Activated CD8-positive, alpha-beta memory T cell treated with anti-CD3 and anti-CD28 coated beads for 24 hours (primary cell): ENCODE results near the gene UGT1A8.
"Not testable (repeated sequence)": the region's sequence is repeated elsewhere in the genome, so short reads cannot be mapped to it uniquely, and the experiment has no call there.

ENCODE experiments used
- DNase-seq: peaks from one replicate; pipeline ENCODE4 v3.0.0-alpha.2; 2020

Gene UGT1A8

GRCh38 chr2:233617476-233617875 lies at the start of gene UGT1A8:
TSS of gene UGT1A8 (plus strand) at chr2:233617633. CDS start at chr2:233617708, 75 bp downstream.
- DNase-seq = not testable (repeated sequence)

GRCh38 chr2:233571001-233571400 lies 46.4 kb upstream of the UGT1A8 start:
- no peak for DNase-seq

DNA sequence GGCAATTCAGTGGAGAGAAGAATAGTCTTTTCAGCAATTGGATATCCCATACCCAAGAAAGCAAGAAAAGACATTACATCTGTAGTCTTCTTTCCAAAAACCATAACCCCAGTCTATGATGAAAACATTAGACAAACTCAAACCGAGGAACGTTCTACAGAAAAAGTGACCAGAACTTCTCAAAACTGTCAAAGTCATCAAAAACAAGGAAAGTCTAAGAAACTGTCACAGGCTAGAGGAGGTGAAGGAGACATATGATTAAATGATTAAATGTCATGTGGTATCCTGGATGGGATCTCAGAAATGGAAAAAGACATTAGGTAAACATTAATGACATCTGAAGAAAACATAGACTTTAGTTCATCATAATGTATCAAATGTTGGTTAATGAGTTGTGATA lies 46.0 kb upstream of the UGT1A8 start:
- no peak for DNase-seq

GRCh38 chr2:233572468-233572867 lies 45.0 kb upstream of the UGT1A8 start:
- DNase-seq = no peak

- not testable (repeated sequence) for DNase-seq
Observed at GRCh38 chr2:233577341-233577740, 40.1 kb upstream of the UGT1A8 start.

DNA sequence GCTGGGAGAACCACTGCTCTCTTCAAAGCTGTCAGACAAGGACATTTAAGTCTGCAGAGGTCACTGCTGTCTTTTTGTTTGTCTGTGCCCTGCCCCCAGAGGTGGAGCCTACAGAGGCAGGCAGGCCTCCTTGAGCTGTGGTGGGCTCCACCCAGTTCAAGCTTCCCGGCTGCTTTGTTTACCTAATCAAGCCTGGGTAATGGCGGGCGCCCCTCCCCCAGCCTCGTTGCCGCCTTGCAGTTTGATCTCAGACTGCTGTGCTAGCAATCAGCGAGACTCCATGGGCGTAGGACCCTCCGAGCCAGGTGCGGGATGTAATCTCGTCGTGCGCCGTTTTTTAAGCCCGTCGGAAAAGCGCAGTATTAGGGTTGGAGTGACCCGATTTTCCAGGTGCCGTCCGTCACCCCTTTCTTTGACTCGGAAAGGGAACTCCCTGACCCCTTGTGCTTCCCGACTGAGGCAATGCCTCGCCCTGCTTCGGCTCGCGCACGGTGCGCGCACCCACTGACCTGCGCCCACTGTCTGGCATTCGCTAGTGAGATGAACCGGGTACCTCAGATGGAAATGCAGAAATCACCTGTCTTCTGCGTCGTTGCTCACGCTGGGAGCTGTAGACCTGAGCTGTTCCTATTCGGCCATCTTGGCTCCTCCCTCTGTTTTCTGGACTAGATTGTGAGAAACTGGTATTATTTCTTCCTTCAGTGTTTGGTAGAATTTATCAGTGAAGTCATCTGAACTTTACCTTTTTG lies 34.0 kb upstream of the UGT1A8 start:
- DNase-seq = not testable (repeated sequence)

DNA sequence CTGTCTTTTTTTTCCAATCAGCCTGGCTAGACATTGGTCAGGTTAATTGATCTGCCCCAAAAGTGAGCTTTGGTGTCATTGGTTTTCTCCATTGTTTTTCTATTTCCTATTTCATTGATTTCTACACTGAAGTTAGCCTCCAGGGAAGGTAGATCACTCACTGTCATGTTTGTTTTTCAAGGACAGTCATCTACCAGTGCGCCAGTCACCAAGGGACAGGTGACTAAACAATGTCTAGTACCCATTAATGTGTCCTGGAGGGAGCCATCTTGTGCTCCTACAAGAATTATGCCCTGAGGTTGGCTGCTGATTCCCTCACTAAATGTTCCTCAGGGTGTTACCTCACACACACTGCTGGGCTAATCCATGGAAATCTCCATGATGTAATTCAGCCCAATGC lies 33.2 kb upstream of the UGT1A8 start:
- DNase-seq = no peak

GRCh38 chr2:233588400-233588799 lies 29.0 kb upstream of the UGT1A8 start:
- DNase-seq = no peak

DNA sequence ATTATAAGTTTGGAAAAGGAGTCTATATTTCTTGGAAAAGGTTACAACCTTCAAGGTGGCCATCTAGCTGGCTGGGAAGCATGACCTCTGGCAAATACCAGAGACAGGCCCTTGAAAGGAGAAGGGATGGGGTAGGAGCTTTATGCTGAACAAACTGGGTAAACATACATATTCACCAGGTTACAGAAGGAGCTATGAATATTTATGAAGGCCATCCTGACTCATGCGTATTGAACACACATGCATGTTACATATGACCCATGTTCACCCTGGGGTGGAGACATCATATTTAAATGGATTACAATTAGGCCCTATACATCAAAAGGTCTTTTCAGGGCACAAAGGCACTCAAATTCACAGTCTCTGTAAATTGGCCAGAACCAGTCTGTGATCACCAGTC lies 24.7 kb upstream of the UGT1A8 start:
- not testable (repeated sequence) for DNase-seq

DNA sequence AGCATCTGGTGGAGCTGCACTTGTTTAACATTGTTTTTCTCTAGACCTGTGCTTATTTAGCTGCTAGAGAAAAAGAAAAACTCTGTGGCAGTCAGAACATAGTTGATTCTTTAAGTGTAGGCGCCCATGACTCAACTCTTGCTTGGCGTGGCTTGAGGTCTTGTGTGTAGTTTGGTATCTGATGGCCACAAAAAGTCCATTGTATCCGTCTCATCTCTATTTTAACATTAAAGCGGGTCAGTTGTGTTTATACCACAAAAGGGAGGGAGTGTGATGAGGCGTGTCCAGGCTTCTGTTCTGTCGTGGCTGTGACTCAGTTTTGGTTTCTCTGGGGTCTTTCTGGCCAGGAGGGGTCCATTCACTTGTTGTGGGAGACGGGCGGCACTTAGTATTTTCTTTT lies 24.2 kb upstream of the UGT1A8 start:
- no peak for DNase-seq

DNA sequence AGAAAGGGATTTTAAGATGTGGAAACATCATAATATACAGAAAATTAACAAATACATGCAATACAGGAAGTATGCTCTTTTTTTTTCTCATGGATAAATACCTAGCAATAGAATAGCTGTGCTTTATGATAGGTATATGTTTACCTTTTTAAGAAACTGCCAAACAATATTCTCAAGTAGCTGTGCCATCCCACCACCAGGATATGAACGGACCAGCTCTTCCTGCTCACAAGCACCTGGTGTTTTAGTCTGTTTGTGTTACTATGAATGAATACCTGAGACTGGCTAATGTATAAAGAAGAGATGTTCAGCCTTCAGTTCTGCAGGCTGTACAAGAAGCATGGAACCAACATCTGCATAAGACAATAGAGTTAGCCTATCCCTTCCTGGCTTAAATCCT lies 19.9 kb upstream of the UGT1A8 start:
- DNase-seq = no peak

DNA sequence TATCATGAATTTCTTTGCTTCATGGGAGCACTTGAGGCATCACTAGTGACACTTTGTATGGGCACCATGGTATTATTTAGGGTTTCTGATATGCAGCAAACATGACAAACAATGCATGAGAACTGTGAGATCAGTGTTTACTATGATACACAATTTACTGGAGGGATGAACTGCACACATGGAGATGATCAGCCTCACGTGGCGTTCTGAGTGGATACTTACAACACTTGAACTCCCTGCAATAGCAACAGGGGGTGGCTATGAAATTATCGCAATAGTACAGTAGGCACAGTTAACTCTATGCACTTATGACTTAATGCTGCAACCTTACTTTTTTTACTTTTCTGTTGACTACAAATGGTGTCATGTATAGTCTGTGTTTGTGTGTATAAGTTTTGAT lies 18.5 kb upstream of the UGT1A8 start:
- DNase-seq = no peak

GRCh38 chr2:233600386-233600785 lies 17.0 kb upstream of the UGT1A8 start:
- DNase-seq = no peak

DNA sequence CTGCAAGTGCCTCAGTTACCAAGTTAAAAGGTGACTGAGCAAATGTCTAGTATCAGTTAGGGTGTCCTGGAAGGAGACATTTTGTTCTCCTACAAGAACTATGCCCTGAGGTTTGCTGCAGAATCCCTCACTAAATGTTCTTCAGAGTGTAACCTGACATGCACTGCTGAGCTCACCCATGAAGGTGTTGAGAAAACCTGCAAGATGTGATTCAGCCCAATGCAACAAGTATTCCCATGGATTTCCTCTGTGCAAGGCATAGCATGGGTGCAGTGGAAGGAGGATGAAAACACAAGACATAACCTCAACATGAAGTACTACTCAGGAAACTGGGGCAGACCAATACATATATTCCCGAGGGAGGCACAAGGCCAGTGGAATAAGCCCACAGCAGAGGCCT lies 15.4 kb upstream of the UGT1A8 start:
- DNase-seq = no peak

- DNase-seq = no peak
Observed at GRCh38 chr2:233603520-233603919, 13.9 kb upstream of the UGT1A8 start.

DNA sequence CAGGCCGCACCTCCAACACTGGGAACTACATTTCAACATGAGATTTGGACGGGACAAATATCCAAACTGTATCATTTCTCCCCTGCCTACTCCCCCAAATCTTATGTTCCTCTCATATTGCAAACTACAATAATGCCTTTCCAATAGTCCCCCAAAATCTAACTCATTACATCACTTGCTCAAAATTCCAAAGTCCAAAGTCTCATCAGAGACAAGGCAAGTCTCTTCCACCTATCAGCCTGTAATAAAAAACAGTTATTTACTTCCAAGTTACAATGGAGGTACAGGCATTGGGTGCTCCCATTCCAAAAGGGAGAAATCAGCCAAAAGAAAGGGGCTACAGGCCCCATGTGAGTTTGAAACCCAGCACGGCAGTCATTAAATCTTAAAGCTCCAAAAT lies 12.6 kb upstream of the UGT1A8 start:
- no peak for DNase-seq

DNA sequence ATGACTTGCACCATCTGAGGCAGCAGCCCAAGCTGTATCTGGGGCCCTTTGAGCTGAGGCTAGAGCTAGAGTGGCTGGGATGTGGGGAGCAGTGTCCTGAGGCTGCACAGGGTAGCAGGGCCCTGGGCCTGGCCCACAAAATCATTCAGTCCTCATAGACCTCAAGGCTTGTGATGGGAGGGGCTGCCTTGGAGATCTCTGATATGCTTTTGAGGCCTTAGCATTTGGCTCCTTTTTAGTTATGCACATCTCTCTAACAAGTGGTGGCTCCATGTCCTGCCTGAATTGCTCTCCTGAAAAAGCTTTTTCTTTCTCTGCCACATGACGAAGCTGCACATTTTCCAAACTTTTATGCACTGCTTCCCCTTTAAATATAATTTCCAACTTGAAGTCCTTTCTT lies 11.8 kb upstream of the UGT1A8 start:
- no peak for DNase-seq

DNA sequence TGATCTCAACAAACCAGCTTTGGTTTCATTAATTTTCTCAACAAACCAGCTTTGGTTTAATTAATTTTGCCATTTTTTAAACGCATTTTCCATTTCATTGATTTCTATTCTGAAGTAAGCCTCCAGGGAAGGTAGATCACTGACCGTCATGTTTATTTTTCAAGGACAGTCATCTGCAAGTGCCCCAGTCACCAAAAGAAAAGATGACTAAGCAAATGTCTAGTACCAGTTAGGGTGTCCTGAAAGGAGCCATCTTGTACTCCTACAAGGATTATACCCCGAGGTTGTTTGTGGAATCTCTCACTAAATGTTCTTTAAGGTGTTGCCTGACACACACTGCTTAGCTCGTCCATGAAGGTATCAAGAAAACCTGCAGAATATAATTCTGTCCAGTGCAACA lies 6.1 kb upstream of the UGT1A8 start:
- no peak for DNase-seq

DNA sequence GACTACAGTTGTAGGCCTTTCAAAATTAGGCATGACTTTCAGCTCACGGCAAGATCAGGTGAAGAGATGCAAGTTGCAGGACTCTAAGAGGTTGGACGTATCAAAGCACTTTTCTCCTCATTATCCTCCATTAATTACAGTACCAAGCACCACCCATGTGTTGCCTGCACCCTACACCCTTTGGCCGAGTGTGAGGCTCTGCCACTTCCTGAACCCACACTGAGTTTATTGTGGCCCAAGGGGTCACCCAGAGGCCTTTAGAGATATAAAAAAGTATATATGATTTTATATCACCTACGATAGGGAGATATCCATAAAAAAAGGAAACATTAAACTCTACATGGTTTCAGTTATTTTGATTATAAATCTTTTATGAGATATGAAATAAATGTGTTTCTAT lies 2.8 kb downstream of the UGT1A8 start:
- no peak for DNase-seq

DNA sequence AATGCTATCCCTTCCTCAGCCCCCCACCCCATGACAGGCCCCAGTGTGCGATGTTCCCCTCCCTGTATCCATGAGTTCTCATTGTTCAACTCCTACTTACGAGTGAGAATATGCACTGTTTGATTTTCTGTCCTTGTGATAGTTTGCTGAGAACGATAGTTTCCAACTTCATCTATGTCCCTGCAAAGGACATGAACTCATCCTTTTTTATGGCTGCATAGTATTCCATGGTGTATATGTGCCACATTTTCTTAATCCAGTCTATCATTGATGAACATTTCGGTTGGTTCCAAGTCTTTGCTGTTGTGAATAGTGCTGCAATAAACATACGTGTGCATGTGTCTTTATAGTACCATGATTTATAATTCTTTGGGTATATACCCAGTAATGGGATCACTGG lies 4.4 kb downstream of the UGT1A8 start:
- not testable (repeated sequence) for DNase-seq

- DNase-seq = no peak
Observed at GRCh38 chr2:233627331-233628025, 10.0 kb downstream of the UGT1A8 start.

DNA sequence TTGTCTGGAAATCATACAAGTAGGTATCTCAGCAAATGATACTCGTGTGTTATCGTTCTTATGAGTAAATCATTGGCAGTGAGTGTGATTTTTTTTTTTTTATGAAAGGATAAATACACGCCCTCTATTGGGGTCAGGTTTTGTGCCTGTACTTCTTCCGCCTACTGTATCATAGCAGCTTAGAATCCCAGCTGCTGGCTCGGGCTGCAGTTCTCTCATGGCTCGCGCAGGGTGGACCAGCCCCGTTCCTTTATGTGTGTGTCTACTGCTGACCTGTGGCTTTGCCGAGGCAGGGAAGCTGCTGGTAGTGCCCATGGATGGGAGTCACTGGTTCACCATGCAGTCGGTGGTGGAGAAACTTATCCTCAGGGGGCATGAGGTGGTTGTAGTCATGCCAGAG lies 18.9 kb downstream of the UGT1A8 start, which contains the start of gene UGT1A10:
Gene UGT1A10 (plus strand): TSS at position 143 of the 400 bp plus-strand sequence. CDS start 75 bp downstream, at position 218.
- not testable (repeated sequence) for DNase-seq

- no peak for DNase-seq
Observed at GRCh38 chr2:233638836-233639235, 21.4 kb downstream of the UGT1A8 start.

DNA sequence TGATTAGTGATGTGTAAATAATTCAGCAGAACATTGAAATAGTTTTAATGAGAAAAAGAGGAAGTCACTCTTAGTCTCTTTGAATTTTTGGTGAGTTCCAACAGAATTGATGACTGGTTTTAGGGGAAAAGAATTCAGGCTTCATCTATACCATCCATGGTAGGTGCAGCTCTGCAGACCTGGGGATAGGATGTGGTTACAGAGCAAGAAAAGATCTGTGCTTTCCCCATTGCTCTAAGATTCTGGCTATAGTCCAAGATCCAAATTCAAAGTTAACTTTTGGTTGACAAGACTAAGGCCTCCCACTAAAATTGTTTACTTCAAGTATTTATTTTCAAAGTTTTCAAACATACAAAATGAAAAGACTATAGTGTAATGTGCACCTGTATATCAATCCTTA lies 22.4 kb downstream of the UGT1A8 start:
- no peak for DNase-seq
